PC-3 (cell line): ENCODE data around the gene KCNQ5. TPM values are rescaled to one million over a fixed set of nuclear protein-coding genes. Genes with fewer than 3 reads are reported as not detected.

Experiments
- ATAC-seq: fragments of 200-7000 bp; cut with Tn5 transposase; 2 replicates; pipeline ENCODE4 v1.9.1; 2020; ENCODE audit warnings: mild to moderate bottlenecking, moderate library complexity
- BruUV-seq: library from RNA; stranded (reverse); fragments of 400-500 nt; replicated peaks from 2 replicates; lab custom pipeline; 2021; lab: Mats Ljungman, UMichigan
- CTCF ChIA-PET: fragments of 300-600 bp; sonication (Branson Sonifier 250); formaldehyde crosslinking; loops from one replicate; lab custom pipeline; 2022; ENCODE audit warnings: antibody characterized with exemption; lab: Charles Lee
- POLR2A ChIA-PET: fragments of 300-600 bp; sonication (Branson Sonifier 250); formaldehyde crosslinking; loops from one replicate; lab custom pipeline; 2022; ENCODE audit warnings: antibody characterized with exemption; ENCODE audit not compliant: unreplicated experiment; lab: Charles Lee
- DNase-seq: peaks from one replicate; pipeline ENCODE4 v3.0.0-alpha.2; 2015
- H2AFZ ChIP-seq: fragments of 300-600 bp; sonication (generic); 2 replicates; pipeline ENCODE4 v1.6.0; 2016; ENCODE audit warnings: antibody characterized with exemption, low read length
- H3F3A ChIP-seq: fragments of 300-600 bp; sonication (generic); one replicate; pipeline ENCODE4 v1.6.0; 2017; ENCODE audit warnings: antibody characterized with exemption, low read length, control low read depth, mild to moderate bottlenecking; ENCODE audit not compliant: unreplicated experiment
- H3K27ac ChIP-seq: fragments of 300-600 bp; sonication (generic); 2 replicates; pipeline ENCODE4 v1.5.1; 2016; ENCODE audit warnings: mild to moderate bottlenecking, low read length
- H3K27me3 ChIP-seq: fragments of 300-600 bp; sonication (generic); 2 replicates; pipeline ENCODE4 v1.6.1; 2016; ENCODE audit warnings: low read length, mixed read lengths
- H3K36me3 ChIP-seq: fragments of 300-600 bp; sonication (generic); 2 replicates; pipeline ENCODE4 v1.6.1; 2016; ENCODE audit warnings: low read depth, mixed run types, low read length, mixed read lengths
- H3K4me1 ChIP-seq: fragments of 300-600 bp; sonication (generic); 2 replicates; pipeline ENCODE4 v1.5.1; 2016; ENCODE audit warnings: low read length; ENCODE audit not compliant: insufficient read depth
- H3K4me2 ChIP-seq: fragments of 300-600 bp; sonication (generic); 2 replicates; pipeline ENCODE4 v1.6.0; 2016; ENCODE audit warnings: low read length
- H3K4me3 ChIP-seq: fragments of 300-600 bp; sonication (generic); 2 replicates; pipeline ENCODE4 v1.5.1; 2016; ENCODE audit warnings: mild to moderate bottlenecking, low read length, mixed read lengths
- H3K79me2 ChIP-seq: fragments of 300-600 bp; sonication (generic); 2 replicates; pipeline ENCODE4 v1.6.1; 2017; ENCODE audit warnings: low read length, mixed read lengths
- H3K9ac ChIP-seq: fragments of 300-600 bp; sonication (generic); 2 replicates; pipeline ENCODE4 v1.6.0; 2016; ENCODE audit warnings: mild to moderate bottlenecking, low read length
- H3K9me2 ChIP-seq: fragments of 300-600 bp; sonication (generic); replicated peaks from 2 replicates; pipeline ENCODE4 v1.6.1; 2016; ENCODE audit warnings: mixed run types, low read length, mixed read lengths
- H3K9me3 ChIP-seq: fragments of 300-600 bp; sonication (generic); 2 replicates; pipeline ENCODE4 v1.6.1; 2016; ENCODE audit warnings: low read length, mixed read lengths
- H4K20me1 ChIP-seq: fragments of 300-600 bp; sonication (generic); 2 replicates; pipeline ENCODE4 v1.6.1; 2016; ENCODE audit warnings: low read length, mixed read lengths
- CTCF ChIP-seq: fragments of 300-600 bp; sonication (generic); conservative IDR thresholded peaks from 2 replicates; pipeline ENCODE4 v1.5.1; 2017; ENCODE audit warnings: antibody characterized with exemption, low read depth, mild to moderate bottlenecking, low read length
- EZH2 ChIP-seq: fragments of 300-600 bp; sonication (generic); IDR thresholded peaks from one replicate; pipeline ENCODE4 v1.6.1; 2017; ENCODE audit warnings: antibody characterized with exemption, mild to moderate bottlenecking, low read length; ENCODE audit not compliant: unreplicated experiment
- EZH2phosphoT487 ChIP-seq: fragments of 300-600 bp; sonication (generic); IDR thresholded peaks from 2 replicates; pipeline ENCODE4 v1.6.1; 2018; ENCODE audit warnings: mild to moderate bottlenecking, antibody characterized with exemption, low read length, borderline replicate concordance
- intact Hi-C: fragments of 100-400 bp; cut with micrococcal nuclease; formaldehyde crosslinking; loops from 2 replicates; pipeline ENCODE4 v1.9.0; 2023
- total RNA-seq: library from RNA; depleted of rRNA; stranded (reverse); fragments of >200 nt; gene quantifications from 2 replicates; pipeline ENCODE4 v1.2.3, GENCODE V29; 2014

KCNQ5 gene
- total RNA-seq, 1 experiment from 2014 or later: not detected

DNA sequence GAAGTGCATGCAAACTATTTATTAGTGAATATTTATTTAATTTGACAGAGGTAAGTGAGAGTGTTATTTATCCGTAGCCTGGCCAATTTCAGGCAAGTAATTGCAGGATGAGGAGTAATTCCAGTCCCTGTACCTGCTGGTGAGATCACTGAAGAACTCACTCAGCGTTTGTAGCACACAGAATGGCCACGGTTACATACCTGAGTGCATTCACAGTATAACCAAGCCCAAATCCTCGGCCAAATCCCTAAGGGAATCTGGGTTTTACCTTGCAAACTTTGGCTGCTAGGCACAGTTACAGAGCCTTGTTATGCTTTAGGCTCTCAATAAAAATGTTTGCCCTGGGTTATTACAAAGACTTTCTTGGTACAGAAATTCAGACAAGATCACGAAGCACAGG is 93.3 kb downstream of the KCNQ5 start:
- no TSS peak for BruUV-seq
- ATAC-seq: no peak
- intact Hi-C loops: no loop called here
- no peak for DNase-seq
- H3K4me1 ChIP-seq: no peaks in the 10 kb centered on the region
- CTCF ChIA-PET: no interaction called here
- no peaks in the 10 kb centered on the region for H4K20me1 ChIP-seq
- H3K4me3 ChIP-seq: no peak overlapping the region
- POLR2A ChIA-PET: no interaction called here
- H3K79me2 ChIP-seq: no peaks in the 10 kb centered on the region
- no peaks in the 10 kb centered on the region for H3F3A ChIP-seq
- H3K4me2 ChIP-seq: no peak overlapping the region
- H3K27me3 ChIP-seq: no peaks in the 10 kb centered on the region
- H3K27ac ChIP-seq: no peak overlapping the region
- no peak overlapping the region for H2AFZ ChIP-seq
- H3K9me2 ChIP-seq: no peaks in the 10 kb centered on the region
- no peaks in the 10 kb centered on the region for H3K9me3 ChIP-seq
- H3K9ac ChIP-seq: no peak overlapping the region
- H3K36me3 ChIP-seq: no peaks in the 10 kb centered on the region
- no peak for TF ChIP-seq EZH2phosphoT487
- no peak for TF ChIP-seq CTCF
- no peak for TF ChIP-seq EZH2

DNA sequence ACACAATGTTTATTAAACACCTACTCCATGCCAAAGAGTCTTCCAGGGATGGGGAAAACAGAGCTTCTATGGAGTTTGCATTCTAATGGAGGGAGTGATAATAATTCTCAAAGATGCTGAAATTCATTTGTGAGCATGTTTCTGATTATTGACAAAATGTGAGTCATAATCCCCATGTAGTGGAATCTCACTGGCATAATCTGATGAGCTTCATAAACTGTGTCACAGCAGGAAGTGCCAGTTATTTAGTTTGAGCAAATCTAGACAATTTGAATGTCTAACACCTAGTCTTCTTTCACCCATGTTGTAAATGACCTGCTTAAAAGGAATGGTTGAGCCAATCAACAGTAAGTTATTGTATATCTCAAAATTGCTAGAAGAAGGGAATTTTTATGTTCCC is 95.1 kb downstream of the KCNQ5 start:
- H4K20me1 ChIP-seq: no peaks in the 10 kb centered on the region
- H3K27me3 ChIP-seq: no peaks in the 10 kb centered on the region
- H3K9me2 ChIP-seq: no peaks in the 10 kb centered on the region
- CTCF ChIA-PET: no interaction called here
- H3K36me3 ChIP-seq: no peaks in the 10 kb centered on the region
- no peak overlapping the region for H3K27ac ChIP-seq
- H3F3A ChIP-seq: no peaks in the 10 kb centered on the region
- no peak overlapping the region for H3K9ac ChIP-seq
- H3K4me3 ChIP-seq: no peak overlapping the region
- 0 out of 2 replicates have a peak, but pooled peaks cover 3% of the 10 kb centered on the region for H3K4me1 ChIP-seq
- H3K79me2 ChIP-seq: no peaks in the 10 kb centered on the region
- no TSS peak for BruUV-seq
- intact Hi-C loops: no loop called here
- no peak overlapping the region for H3K4me2 ChIP-seq
- ATAC-seq (no peak), DNase-seq (no peak)
- POLR2A ChIA-PET: no interaction called here
- H3K9me3 ChIP-seq: no peaks in the 10 kb centered on the region
- TF ChIP-seq EZH2phosphoT487 (no peak), EZH2 (no peak), CTCF (no peak)
- H2AFZ ChIP-seq: no peak overlapping the region

- Histone ChIP-seq H3K4me2 (no peak overlapping the region), H3K9ac (no peak overlapping the region), H3K9me3 (no peaks in the 10 kb centered on the region), H2AFZ (no peak overlapping the region), H3K27ac (no peak overlapping the region), H3K27me3 (no peaks in the 10 kb centered on the region), H3K9me2 (no peaks in the 10 kb centered on the region), H3K79me2 (no peaks in the 10 kb centered on the region), H3K36me3 (no peaks in the 10 kb centered on the region), H3F3A (no peaks in the 10 kb centered on the region), H4K20me1 (no peaks in the 10 kb centered on the region), H3K4me1 (0 out of 2 replicates have a peak, but pooled peaks cover 3% of the 10 kb centered on the region), H3K4me3 (no peak overlapping the region)
- DNase-seq (peak; percentile 10), ATAC-seq (no peak)
- POLR2A ChIA-PET: no interaction called here
- no TSS peak for BruUV-seq
- TF ChIP-seq EZH2 (no peak), EZH2phosphoT487 (no peak), CTCF (no peak)
- intact Hi-C loops: no loop called here
- CTCF ChIA-PET: no interaction called here
Measured at GRCh38 chr6:72720464-72720863, 98.6 kb downstream of the KCNQ5 start.
